Measurements from ENCODE around the gene PDE4D.

The PDE4D gene

DNA sequence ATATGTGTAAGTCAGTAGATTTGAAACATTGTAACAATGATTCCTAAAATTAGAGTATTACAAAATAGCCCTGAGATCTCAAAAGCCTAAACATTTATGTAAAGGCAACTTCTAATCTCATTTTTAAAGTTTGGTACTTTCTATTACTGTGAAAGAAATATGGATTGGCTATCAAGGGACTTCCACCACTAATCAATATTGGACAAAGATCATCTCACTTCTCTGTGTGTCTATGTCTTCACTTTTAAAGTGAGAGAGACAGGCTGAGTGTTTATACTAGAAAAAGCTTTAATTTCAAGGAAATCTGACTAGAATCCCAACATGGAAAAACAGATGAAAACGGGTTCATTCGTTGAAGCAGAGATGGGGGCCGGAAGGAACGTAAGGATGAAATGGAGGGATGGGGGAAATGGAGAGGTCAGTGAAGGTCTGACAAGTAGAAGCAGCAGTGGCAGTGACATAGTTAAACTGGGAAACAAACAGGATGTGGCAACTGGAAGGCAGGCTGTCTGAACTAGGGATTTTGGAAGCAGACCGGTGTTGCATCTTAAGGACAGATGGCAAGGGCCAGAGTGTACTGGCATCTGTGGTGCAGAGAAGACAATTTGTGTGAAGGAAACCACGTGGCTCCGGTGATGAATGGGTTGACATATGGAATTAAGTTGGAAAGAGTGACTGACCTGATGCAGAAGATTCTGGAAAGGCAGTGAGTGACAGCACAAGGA is 60.8 kb downstream of the PDE4D start:
- Histone ChIP-seq H2BK5ac (ENCODE audit: low read depth, low read length, poor library complexity, severe bottlenecking) (no peak overlapping the region), H3K14ac (ENCODE audit: low read length in 2 of 2) (peak overlapping the region in 1 of 2 experiments; percentile 65), H2AK5ac (ENCODE audit: low read length, severe bottlenecking) (no peak overlapping the region), H3K79me1 (replicated peaks; ENCODE audit: low read length, poor library complexity, severe bottlenecking) (no peaks in the 10 kb centered on the region), H3K9me3 (ENCODE audit: control insufficient read depth, low read length) (no peaks in the 10 kb centered on the region), H3K4ac (ENCODE audit: low read depth in 1 of 2, low read length in 2 of 2) (peak overlapping the region; percentile 24 to 40), H2BK12ac (ENCODE audit: low read length in 2 of 2) (peak overlapping the region; percentile 87 to 89), H3K36me3 (ENCODE audit: control insufficient read depth in 1 of 2, insufficient read depth in 2 of 2, low read depth in 1 of 2, low read length in 2 of 2) (no peaks in the 10 kb centered on the region), H3K4me2 (ENCODE audit: low read length, poor library complexity, severe bottlenecking) (no peak overlapping the region), H3K9ac (ENCODE audit: low read length) (no peak overlapping the region), H2BK120ac (ENCODE audit: low read depth, low read length) (peak overlapping the region; percentile 77), H4K8ac (ENCODE audit: low read length) (peak overlapping the region; percentile 69), H3K27ac (ENCODE audit: low read length, poor library complexity, severe bottlenecking) (no peak overlapping the region), H2AFZ (ENCODE audit: low read depth, low read length) (no peak overlapping the region), H2BK15ac (ENCODE audit: low read depth, poor library complexity, severe bottlenecking) (no peak overlapping the region), H3K27me3 (ENCODE audit: control insufficient read depth in 1 of 2, insufficient read depth in 1 of 2, low read length in 2 of 2) (peaks cover 10 to 23% of the 10 kb centered on the region in 2 experiments), H3K23ac (ENCODE audit: low read length in 2 of 2) (no peak overlapping the region), H4K91ac (ENCODE audit: low read length) (peak overlapping the region; percentile 7), H3K4me1 (ENCODE audit: control insufficient read depth, insufficient read depth, low read depth, low read length) (no peaks in the 10 kb centered on the region), H3K4me3 (ENCODE audit: insufficient read depth in 1 of 2, low read depth in 1 of 2, low read length in 2 of 2) (no peak overlapping the region), H3K18ac (ENCODE audit: low read depth in 1 of 2, low read length in 2 of 2) (peak overlapping the region in 1 of 2 experiments; percentile 37)
- WGBS = 52% methylated on average over 7 of the region's 7 CpGs
- no peak for DNase-seq

DNA sequence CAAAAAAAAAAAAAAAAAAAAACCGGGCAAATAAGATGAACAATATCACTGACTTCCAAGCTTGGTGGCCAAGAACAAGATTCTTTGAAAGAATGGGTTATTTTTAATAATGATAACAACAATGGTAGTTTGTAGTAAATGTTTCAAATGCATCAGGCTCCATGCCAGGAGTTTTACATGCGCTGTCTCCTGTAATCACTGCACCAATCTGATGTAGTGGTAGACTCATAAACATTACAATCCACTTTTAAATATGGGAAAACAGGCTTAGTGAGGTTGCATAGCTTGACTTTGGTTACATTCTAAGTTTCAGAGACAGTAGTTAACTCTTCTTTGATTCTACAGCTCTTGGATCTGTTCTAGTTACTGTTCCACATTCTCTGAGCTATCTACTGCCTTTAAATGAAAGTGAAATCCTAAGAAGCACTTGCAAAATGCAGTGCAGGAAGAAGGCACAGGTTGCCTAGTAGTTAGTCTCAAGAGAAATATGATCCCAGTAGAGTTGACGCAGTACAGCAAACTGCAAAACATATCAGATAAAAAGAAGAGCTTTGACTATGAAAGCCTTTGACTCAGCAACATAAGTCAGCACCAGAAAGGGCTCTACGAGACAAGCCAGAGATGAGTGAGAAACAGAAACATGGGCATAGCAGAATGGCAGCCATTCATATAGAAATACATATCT is 62.1 kb downstream of the PDE4D start:
- Histone ChIP-seq H2BK5ac (ENCODE audit: low read depth, low read length, poor library complexity, severe bottlenecking) (no peak overlapping the region), H3K4me2 (ENCODE audit: low read length, poor library complexity, severe bottlenecking) (no peak overlapping the region), H3K36me3 (ENCODE audit: control insufficient read depth in 1 of 2, insufficient read depth in 2 of 2, low read depth in 1 of 2, low read length in 2 of 2) (no peaks in the 10 kb centered on the region), H2BK12ac (ENCODE audit: low read length in 2 of 2) (no peak overlapping the region), H3K79me1 (replicated peaks; ENCODE audit: low read length, poor library complexity, severe bottlenecking) (no peaks in the 10 kb centered on the region), H3K4me3 (ENCODE audit: insufficient read depth in 1 of 2, low read depth in 1 of 2, low read length in 2 of 2) (no peak overlapping the region), H2BK120ac (ENCODE audit: low read depth, low read length) (peak overlapping the region; percentile 58), H3K23ac (ENCODE audit: low read length in 2 of 2) (no peak overlapping the region), H3K4me1 (ENCODE audit: control insufficient read depth, insufficient read depth, low read depth, low read length) (no peaks in the 10 kb centered on the region), H3K27ac (ENCODE audit: low read length, poor library complexity, severe bottlenecking) (no peak overlapping the region), H3K9me3 (ENCODE audit: control insufficient read depth, low read length) (no peaks in the 10 kb centered on the region), H2BK15ac (ENCODE audit: low read depth, poor library complexity, severe bottlenecking) (no peak overlapping the region), H2AFZ (ENCODE audit: low read depth, low read length) (no peak overlapping the region), H2AK5ac (ENCODE audit: low read length, severe bottlenecking) (no peak overlapping the region), H4K91ac (ENCODE audit: low read length) (no peak overlapping the region), H3K18ac (ENCODE audit: low read depth in 1 of 2, low read length in 2 of 2) (no peak overlapping the region), H3K27me3 (ENCODE audit: control insufficient read depth in 1 of 2, insufficient read depth in 1 of 2, low read length in 2 of 2) (peaks cover 10 to 23% of the 10 kb centered on the region in 2 experiments), H3K14ac (ENCODE audit: low read length in 2 of 2) (no peak overlapping the region), H4K8ac (ENCODE audit: low read length) (no peak overlapping the region), H3K9ac (ENCODE audit: low read length) (no peak overlapping the region), H3K4ac (ENCODE audit: low read depth in 1 of 2, low read length in 2 of 2) (no peak overlapping the region)
- peak; percentile 86 for DNase-seq
- WGBS = 34% methylated on average over 2 of the region's 4 CpGs

DNA sequence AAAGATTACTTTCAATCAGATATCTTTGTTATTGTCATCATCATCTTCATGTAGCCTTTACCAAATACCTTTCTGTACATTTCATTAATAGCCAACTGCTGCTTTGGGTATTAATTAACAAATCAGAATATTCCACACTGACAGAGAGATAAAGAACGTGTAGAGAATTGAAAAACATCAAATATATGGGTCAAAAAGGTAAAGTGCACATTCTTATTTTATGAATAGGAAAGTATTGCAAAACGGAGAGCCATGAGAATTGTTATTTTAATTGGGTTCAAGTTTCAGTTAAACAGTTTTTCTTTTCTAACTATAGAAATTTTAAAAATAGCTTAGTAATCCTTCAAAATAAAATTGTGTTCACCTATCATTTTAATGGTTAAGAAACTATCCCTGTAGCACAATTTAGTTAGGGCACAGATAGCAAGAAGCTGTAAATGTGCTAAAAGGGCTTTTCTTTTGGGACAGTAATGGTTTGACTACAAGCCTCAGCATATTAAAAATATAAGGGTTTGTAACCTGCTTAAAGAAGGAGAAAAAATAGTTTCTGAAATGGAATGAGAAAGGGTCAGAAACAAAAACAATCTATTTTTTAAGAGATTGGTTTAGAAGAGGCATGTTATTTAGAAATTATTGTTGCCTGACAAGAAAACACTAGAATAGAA is 62.9 kb downstream of the PDE4D start:
- H2AFZ ChIP-seq (ENCODE audit: low read depth, low read length) = no peak overlapping the region
- no peak overlapping the region for H2BK12ac ChIP-seq (ENCODE audit: low read length in 2 of 2)
- peaks cover 10 to 27% of the 10 kb centered on the region in 2 experiments for H3K27me3 ChIP-seq (ENCODE audit: control insufficient read depth in 1 of 2, insufficient read depth in 1 of 2, low read length in 2 of 2)
- H3K4me3 ChIP-seq (ENCODE audit: insufficient read depth in 1 of 2, low read depth in 1 of 2, low read length in 2 of 2) = no peak overlapping the region
- no peaks in the 10 kb centered on the region for H3K9me3 ChIP-seq (ENCODE audit: control insufficient read depth, low read length)
- no peak overlapping the region for H3K23ac ChIP-seq (ENCODE audit: low read length in 2 of 2)
- H3K14ac ChIP-seq (ENCODE audit: low read length in 2 of 2) = no peak overlapping the region
- H2BK15ac ChIP-seq (ENCODE audit: low read depth, poor library complexity, severe bottlenecking) = no peak overlapping the region
- no peak overlapping the region for H3K4me2 ChIP-seq (ENCODE audit: low read length, poor library complexity, severe bottlenecking)
- no peak overlapping the region for H3K4ac ChIP-seq (ENCODE audit: low read depth in 1 of 2, low read length in 2 of 2)
- H2BK120ac ChIP-seq (ENCODE audit: low read depth, low read length) = no peak overlapping the region
- no peak overlapping the region for H3K9ac ChIP-seq (ENCODE audit: low read length)
- H3K4me1 ChIP-seq (ENCODE audit: control insufficient read depth, insufficient read depth, low read depth, low read length) = no peaks in the 10 kb centered on the region
- no peak overlapping the region for H4K91ac ChIP-seq (ENCODE audit: low read length)
- no peaks in the 10 kb centered on the region for H3K36me3 ChIP-seq (ENCODE audit: control insufficient read depth in 1 of 2, insufficient read depth in 2 of 2, low read depth in 1 of 2, low read length in 2 of 2)
- DNase-seq = no peak
- H2BK5ac ChIP-seq (ENCODE audit: low read depth, low read length, poor library complexity, severe bottlenecking) = no peak overlapping the region
- H3K18ac ChIP-seq (ENCODE audit: low read depth in 1 of 2, low read length in 2 of 2) = no peak overlapping the region
- WGBS = 100% methylated on average over 1 of the region's 2 CpGs
- no peak overlapping the region for H4K8ac ChIP-seq (ENCODE audit: low read length)
- H2AK5ac ChIP-seq (ENCODE audit: low read length, severe bottlenecking) = no peak overlapping the region
- H3K27ac ChIP-seq (ENCODE audit: low read length, poor library complexity, severe bottlenecking) = no peak overlapping the region
- H3K79me1 ChIP-seq (replicated peaks; ENCODE audit: low read length, poor library complexity, severe bottlenecking) = no peaks in the 10 kb centered on the region

DNA sequence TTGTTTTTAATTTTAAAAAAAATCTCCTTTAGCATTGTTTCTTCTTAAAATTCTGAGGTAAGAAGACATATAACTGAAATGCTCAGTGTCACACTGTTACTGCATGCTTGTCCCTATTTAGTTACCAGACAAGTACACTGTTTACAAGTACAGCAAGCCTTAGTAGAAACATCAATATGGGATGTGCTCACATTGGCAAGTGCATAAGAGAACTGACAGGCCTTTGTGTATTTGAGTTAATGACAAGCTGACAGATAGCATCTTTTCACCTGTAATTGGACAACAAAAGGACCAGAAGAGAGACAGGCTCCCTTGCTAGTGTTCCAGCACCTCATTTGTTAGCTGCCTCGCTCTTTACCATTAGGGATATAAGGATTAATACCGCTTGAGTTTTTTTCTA is 63.6 kb downstream of the PDE4D start:
- Histone ChIP-seq H2BK5ac (ENCODE audit: low read depth, low read length, poor library complexity, severe bottlenecking) (no peak overlapping the region), H2AK5ac (ENCODE audit: low read length, severe bottlenecking) (no peak overlapping the region), H2BK120ac (ENCODE audit: low read depth, low read length) (no peak overlapping the region), H3K9ac (ENCODE audit: low read length) (no peak overlapping the region), H4K8ac (ENCODE audit: low read length) (no peak overlapping the region), H2BK12ac (ENCODE audit: low read length in 2 of 2) (no peak overlapping the region), H3K36me3 (ENCODE audit: control insufficient read depth in 1 of 2, insufficient read depth in 2 of 2, low read depth in 1 of 2, low read length in 2 of 2) (no peaks in the 10 kb centered on the region), H3K4me2 (ENCODE audit: low read length, poor library complexity, severe bottlenecking) (no peak overlapping the region), H3K79me1 (replicated peaks; ENCODE audit: low read length, poor library complexity, severe bottlenecking) (no peaks in the 10 kb centered on the region), H3K27ac (ENCODE audit: low read length, poor library complexity, severe bottlenecking) (no peak overlapping the region), H3K4me1 (ENCODE audit: control insufficient read depth, insufficient read depth, low read depth, low read length) (no peaks in the 10 kb centered on the region), H3K4ac (ENCODE audit: low read depth in 1 of 2, low read length in 2 of 2) (no peak overlapping the region), H2AFZ (ENCODE audit: low read depth, low read length) (no peak overlapping the region), H3K23ac (ENCODE audit: low read length in 2 of 2) (no peak overlapping the region), H3K4me3 (ENCODE audit: insufficient read depth in 1 of 2, low read depth in 1 of 2, low read length in 2 of 2) (no peak overlapping the region), H2BK15ac (ENCODE audit: low read depth, poor library complexity, severe bottlenecking) (no peak overlapping the region), H4K91ac (ENCODE audit: low read length) (no peak overlapping the region), H3K9me3 (ENCODE audit: control insufficient read depth, low read length) (no peaks in the 10 kb centered on the region), H3K18ac (ENCODE audit: low read depth in 1 of 2, low read length in 2 of 2) (peak overlapping the region in 1 of 2 experiments; percentile 4), H3K27me3 (ENCODE audit: control insufficient read depth in 1 of 2, insufficient read depth in 1 of 2, low read length in 2 of 2) (peaks cover 10 to 31% of the 10 kb centered on the region in 2 experiments), H3K14ac (ENCODE audit: low read length in 2 of 2) (no peak overlapping the region)
- WGBS = 100% methylated on average over 1 of the region's 2 CpGs
- no peak for DNase-seq

All from mesenchymal stem cell (in vitro differentiated cells and primary cell).